Spleen (tissue), 11 donors: Measurements from ENCODE around the gene ZNF3. TPM values are rescaled to one million over a fixed set of nuclear protein-coding genes. Genes with fewer than 3 reads are reported as not detected.

ENCODE experiments used
- DNase-seq: peaks from one replicate; pipeline ENCODE4 v3.0.0-alpha.2; 2020
- H3K27ac ChIP-seq, 8 donors: fragments of 200-600 bp; sonication (generic) in 7 of 8; 1 replicate in 4 of 8; 2 replicates in 4 of 8; pipeline versions ENCODE4 v1.5.0 to v1.8.0; 2016 to 2021; ENCODE audit warnings: inconsistent platforms in 4 of 8, mild to moderate bottlenecking in 4 of 8, moderate library complexity in 1 of 8
- H3K27me3 ChIP-seq, 7 donors: fragments of 200-600 bp; sonication (generic) in 6 of 7; replicated peaks in 1 of 7; 1 replicate in 4 of 7; 2 replicates in 3 of 7; pipeline versions ENCODE4 v1.5.0 to v1.8.0; 2016 to 2021; ENCODE audit warnings: inconsistent platforms in 3 of 7, mild to moderate bottlenecking in 1 of 7
- H3K36me3 ChIP-seq, 6 donors: fragments of 200-600 bp; sonication (generic) in 5 of 6; 1 replicate in 4 of 6; 2 replicates in 2 of 6; pipeline versions ENCODE4 v1.5.0 to v1.8.0; 2016 to 2021; ENCODE audit warnings: inconsistent platforms in 2 of 6
- H3K4me1 ChIP-seq, 6 donors: fragments of 200-600 bp; sonication (generic) in 5 of 6; 1 replicate in 3 of 6; 2 replicates in 3 of 6; pipeline versions ENCODE4 v1.5.0 to v1.8.0; 2016 to 2021; ENCODE audit warnings: inconsistent platforms in 3 of 6
- H3K4me3 ChIP-seq, 8 donors: fragments of 200-600 bp; sonication (generic) in 7 of 8; 1 replicate in 4 of 8; 2 replicates in 4 of 8; pipeline versions ENCODE4 v1.5.0 to v1.8.0; 2016 to 2021; ENCODE audit warnings: inconsistent platforms in 4 of 8, mild to moderate bottlenecking in 4 of 8, moderate library complexity in 2 of 8
- H3K9me3 ChIP-seq, 8 donors: fragments of 200-600 bp; sonication (generic) in 7 of 8; 1 replicate in 4 of 8; 2 replicates in 4 of 8; pipeline versions ENCODE4 v1.5.0 to v1.8.0; 2016 to 2021; ENCODE audit warnings: inconsistent platforms in 4 of 8
- CTCF ChIP-seq, 11 experiments: fragments of 200-600 bp in 7 of 11; fragments of 450-650 bp in 4 of 11; sonication (generic) in 4 of 11; IDR thresholded peaks in 8 of 11; conservative IDR thresholded peaks in 3 of 11; 1 replicate in 7 of 11; 2 replicates in 4 of 11; pipeline versions ENCODE4 v1.4.0 to v1.8.0; 2016 to 2021; ENCODE audit warnings: antibody characterized with exemption in 11 of 11, inconsistent platforms in 4 of 11, mild to moderate bottlenecking in 1 of 11
- POLR2A ChIP-seq, 3 donors: fragments of 450-650 bp; IDR thresholded peaks; one replicate each; pipeline ENCODE4 v1.5.1; 2017; ENCODE audit warnings: antibody characterized with exemption in 3 of 3, mild to moderate bottlenecking in 1 of 3
- POLR2AphosphoS5 ChIP-seq, 3 donors: sonication (generic); formaldehyde crosslinking; IDR thresholded peaks; one replicate each; pipeline ENCODE4 v1.5.1; 2017; ENCODE audit warnings: antibody characterized with exemption in 3 of 3
- WGBS, 5 donors: extraction: QIAGEN DNeasy Blood & Tissue Kit in 3 of 5; methylation state at CpG; one replicate each; pipeline versions ENCODE4 v1.1.5 to v1.1.7; 2013 to 2018; 5-methylcytosine and 5-hydroxymethylcytosine counted together
- intact Hi-C: fragments of 100-400 bp; cut with DNase I; formaldehyde crosslinking; loops from one replicate; pipeline ENCODE4 v1.15.0; 2023; ENCODE audit warnings: low total_unique reads
- polyA plus RNA-seq, 3 donors: library from polyadenylated mRNA; stranded (reverse); fragments of 200-250 nt; gene quantifications; one replicate each; pipeline ENCODE4 v1.2.1, GENCODE V29; 2013
- total RNA-seq, 7 donors: library from RNA; depleted of rRNA in 3 of 7; stranded (reverse); fragments of >200 nt in 3 of 7; fragmentation: NEBNext Ultra II Directional in 4 of 7; extraction: Animal tissue kit (Norgen Biotek cat#: 25700) in 4 of 7; gene quantifications; one replicate each; pipeline versions ENCODE4 v1.1.0 to v1.2.1, GENCODE V29; 2016 to 2021
- donor health status: healthy with polysubstance abuse.
- donor health status: DM: no; HTN: no; CAD: no; lungs with moderate emphysema.
- donor health status: DM: no; HTN: no; CAD: no.
- donor health status: Bipolar disorder and iron deficiency.
- donor health status: healthy.
- donor health status: DM: no; HTN: no; CAD: no.
- donor health status: DM: yes; HTN: yes; CAD: no.

The ZNF3 gene
- total and polyA plus RNA-seq, 10 donors: 11.0 to 34.0 (median 27.9) TPM

- Histone ChIP-seq H3K4me1 (peaks cover 0 to 17% (median 0%) of the 10 kb centered on the region in 6 donors), H3K4me3 (no peak overlapping the region), H3K36me3 (peaks cover 5 to 100% (median 72%) of the 10 kb centered on the region in 6 donors), H3K9me3 (no peaks in the 10 kb centered on the region), H3K27ac (no peak overlapping the region), H3K27me3 (no peaks in the 10 kb centered on the region)
- WGBS, 5 donors: 91 to 97% (median 92%) methylated on average over 6 of the region's 6 CpGs
- DNase-seq: no peak
- TF ChIP-seq POLR2AphosphoS5 (IDR thresholded peaks at IDR 0.05) (no peak), CTCF (IDR thresholded peaks at IDR 0.05 in 8 of 11, conservative IDR thresholded peaks at IDR 0.05 in 3 of 11) (no peak)
- intact Hi-C loops: no loop called here
These were observed 48.0 kb downstream of the ZNF3 start for GRCh38 chr7:100033526-100033925.

GRCh38 chr7:100029596-100029995 is 51.9 kb downstream of the ZNF3 start:
- Histone ChIP-seq H3K9me3 (no peaks in the 10 kb centered on the region), H3K4me1 (no peaks in the 10 kb centered on the region), H3K36me3 (peaks cover 5 to 100% (median 83%) of the 10 kb centered on the region in 6 donors), H3K4me3 (no peak overlapping the region), H3K27ac (no peak overlapping the region), H3K27me3 (no peaks in the 10 kb centered on the region)
- 91 to 93% (median 91%) methylated on average over 5 of the region's 5 CpGs for WGBS, 5 donors
- TF ChIP-seq POLR2A (IDR thresholded peaks at IDR 0.05) (no peak), POLR2AphosphoS5 (IDR thresholded peaks at IDR 0.05) (no peak), CTCF (IDR thresholded peaks at IDR 0.05 in 8 of 11, conservative IDR thresholded peaks at IDR 0.05 in 3 of 11) (no peak)
- no peak for DNase-seq
- intact Hi-C loops: no loop called here

DNA sequence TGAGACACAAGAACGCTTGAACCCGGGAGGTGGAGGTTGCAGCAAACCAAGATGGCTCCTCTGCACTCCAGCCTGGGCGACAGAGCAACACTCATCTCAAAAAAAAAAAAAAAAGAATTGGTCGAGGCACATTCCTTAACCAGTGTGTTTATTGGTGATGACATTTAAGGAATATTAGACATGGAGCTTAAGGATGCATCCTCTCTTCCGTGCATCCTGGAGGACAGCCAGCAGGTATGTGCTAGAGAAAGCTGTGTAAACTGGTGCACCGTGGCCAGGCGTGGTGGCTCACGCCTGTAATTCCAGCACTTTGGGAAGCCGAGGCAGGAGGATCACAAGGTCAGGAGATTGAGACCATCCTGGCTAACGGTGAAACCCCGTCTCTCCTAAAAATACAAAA is 54.3 kb downstream of the ZNF3 start:
- H3K4me1 ChIP-seq: peaks cover 0 to 20% (median 0%) of the 10 kb centered on the region in 6 donors
- intact Hi-C loops: no loop called here
- H3K9me3 ChIP-seq: no peaks in the 10 kb centered on the region
- H3K36me3 ChIP-seq: peaks cover 12 to 100% (median 81%) of the 10 kb centered on the region in 6 donors
- WGBS, 5 donors: 87 to 98% (median 89%) methylated on average over 11 of the region's 11 CpGs
- H3K27me3 ChIP-seq: no peaks in the 10 kb centered on the region
- no peak overlapping the region for H3K4me3 ChIP-seq
- no peak for DNase-seq
- TF ChIP-seq POLR2AphosphoS5 (IDR thresholded peaks at IDR 0.05) (no peak), CTCF (IDR thresholded peaks at IDR 0.05 in 8 of 11, conservative IDR thresholded peaks at IDR 0.05 in 3 of 11) (no peak), POLR2A (IDR thresholded peaks at IDR 0.05) (no peak)
- H3K27ac ChIP-seq: no peak overlapping the region

GRCh38 chr7:100024020-100024619 is 57.4 kb downstream of the ZNF3 start:
- Histone ChIP-seq H3K27ac (peak overlapping the region in 4 of 8 donors; percentile 2 to 18 (median 9)), H3K4me3 (no peak overlapping the region), H3K27me3 (no peaks in the 10 kb centered on the region), H3K4me1 (peaks cover 0 to 49% (median 17%) of the 10 kb centered on the region in 6 donors), H3K9me3 (no peaks in the 10 kb centered on the region), H3K36me3 (peaks cover 7 to 88% (median 59%) of the 10 kb centered on the region in 6 donors)
- WGBS, 5 donors: 69 to 87% (median 81%) methylated on average over 12 of the region's 12 CpGs
- intact Hi-C loops: no loop called here
- DNase-seq: no peak
- no peak for TF ChIP-seq CTCF (IDR thresholded peaks at IDR 0.05 in 8 of 11, conservative IDR thresholded peaks at IDR 0.05 in 3 of 11)
- no peak for TF ChIP-seq POLR2A (IDR thresholded peaks at IDR 0.05)
- no peak for TF ChIP-seq POLR2AphosphoS5 (IDR thresholded peaks at IDR 0.05)
